Measurements from ENCODE around the gene GALNT14. TPM values are rescaled to one million over a fixed set of nuclear protein-coding genes. Genes with fewer than 3 reads are reported as not detected.

The GALNT14 gene
- total RNA-seq, 1 experiment from 2014 or later: 6.0 TPM

DNA sequence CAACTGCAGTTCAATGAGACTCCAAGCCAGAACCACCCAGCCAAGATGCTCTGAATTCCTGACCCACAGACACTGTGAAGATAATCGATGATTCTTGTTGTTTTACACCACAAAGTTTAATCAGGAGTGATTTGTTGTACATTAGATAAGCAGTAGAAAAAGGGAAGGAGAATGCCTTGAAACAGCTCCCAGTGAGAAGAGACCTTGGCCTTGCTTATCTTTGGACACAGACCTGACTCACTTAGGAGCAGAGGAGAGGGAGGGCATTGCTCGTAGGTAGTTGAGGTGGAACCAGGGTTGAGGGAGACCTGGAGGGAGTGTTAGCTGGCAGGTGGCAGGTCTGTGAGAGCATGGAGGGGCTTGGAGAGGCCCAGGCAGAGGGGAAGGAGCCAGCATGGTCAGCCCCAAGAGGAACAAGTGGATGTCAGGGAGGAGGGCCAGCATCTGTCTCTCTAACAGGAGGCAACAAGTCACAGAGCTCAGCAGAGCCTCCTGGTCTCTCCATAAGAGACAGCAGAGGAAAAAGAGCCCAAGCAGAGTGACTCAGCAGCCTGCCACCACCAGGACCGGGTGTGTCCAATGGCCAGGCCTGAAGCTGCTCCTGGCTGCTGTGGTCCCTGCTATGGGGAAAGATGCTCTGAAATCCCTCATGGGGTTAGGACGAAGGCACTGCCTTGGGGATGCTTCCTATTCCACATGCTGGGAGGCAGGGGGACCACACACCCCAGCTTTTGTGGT is 169.4 kb downstream of the GALNT14 start:
- POLR2A ChIA-PET: no interaction called here
- CTCF ChIA-PET: no interaction called here
- no peaks in the 10 kb centered on the region for H3K36me3 Mint-ChIP-seq
- H3K27ac Mint-ChIP-seq: 0 out of 2 replicates have a peak overlapping the region, but pooled peaks have one; percentile 4
- no peaks in the 10 kb centered on the region for H3K4me1 Mint-ChIP-seq
- TF ChIP-seq ZNF263 (CRISPR knock-in tag; IDR thresholded peaks at IDR 0.05; ENCODE audit: low read depth) (no peak), ZBTB21 (CRISPR knock-in tag; IDR thresholded peaks at IDR 0.05; ENCODE audit: borderline replicate concordance) (no peak), TEAD1 (CRISPR knock-in tag; IDR thresholded peaks at IDR 0.05) (no peak), FOXJ3 (CRISPR knock-in tag; IDR thresholded peaks at IDR 0.05; ENCODE audit: borderline replicate concordance) (no peak), HMGA2 (CRISPR knock-in tag; IDR thresholded peaks at IDR 0.05) (no peak), ESRRA (CRISPR knock-in tag; IDR thresholded peaks at IDR 0.05; ENCODE audit: borderline replicate concordance) (no peak), TEAD4 (CRISPR knock-in tag; IDR thresholded peaks at IDR 0.05) (no peak), ZNF138 (CRISPR knock-in tag; conservative IDR thresholded peaks at IDR 0.05) (no peak)
- TF ChIP-seq, protein P1, sequence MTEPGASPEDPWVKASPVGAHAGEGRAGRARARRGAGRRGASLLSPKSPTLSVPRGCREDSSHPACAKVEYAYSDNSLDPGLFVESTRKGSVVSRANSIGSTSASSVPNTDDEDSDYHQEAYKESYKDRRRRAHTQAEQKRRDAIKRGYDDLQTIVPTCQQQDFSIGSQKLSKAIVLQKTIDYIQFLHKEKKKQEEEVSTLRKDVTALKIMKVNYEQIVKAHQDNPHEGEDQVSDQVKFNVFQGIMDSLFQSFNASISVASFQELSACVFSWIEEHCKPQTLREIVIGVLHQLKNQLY (CRISPR knock-in tag; IDR thresholded peaks at IDR 0.05): no peak
- H3K4me3 Mint-ChIP-seq: no peak overlapping the region
- no peaks in the 10 kb centered on the region for H3K9me3 Mint-ChIP-seq
- ATAC-seq: no peak
- no peaks in the 10 kb centered on the region for H3K27me3 Mint-ChIP-seq (ENCODE audit: low read depth)
- DNase-seq (ENCODE audit: low spot score): no peak

DNA sequence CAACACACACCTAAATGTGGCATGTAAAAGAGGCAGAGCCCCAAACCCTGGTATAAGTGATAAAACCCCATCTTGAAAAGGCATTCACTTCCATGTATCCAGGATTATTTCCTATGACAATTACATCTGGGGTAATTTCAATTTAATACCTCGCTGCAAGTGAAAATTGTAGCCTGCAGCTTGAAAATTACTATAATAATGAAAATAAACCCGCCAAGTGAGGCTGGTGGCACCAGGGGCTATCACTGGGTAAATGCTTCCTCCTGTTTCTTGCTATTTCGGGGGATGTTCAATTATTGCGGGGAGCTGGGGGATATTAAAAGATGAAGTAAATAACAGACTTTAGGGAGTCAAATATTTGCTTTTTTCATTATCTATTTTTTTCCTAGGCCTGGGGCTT is 171.5 kb downstream of the GALNT14 start:
- Mint-ChIP-seq H3K4me3 (no peak overlapping the region), H3K36me3 (no peaks in the 10 kb centered on the region), H3K4me1 (no peaks in the 10 kb centered on the region), H3K27me3 (ENCODE audit: low read depth) (no peaks in the 10 kb centered on the region), H3K27ac (no peak overlapping the region), H3K9me3 (no peaks in the 10 kb centered on the region)
- CTCF ChIA-PET: no interaction called here
- DNase-seq (ENCODE audit: low spot score): no peak
- POLR2A ChIA-PET: no interaction called here
- ATAC-seq: no peak
- TF ChIP-seq JUN (CRISPR knock-in tag; IDR thresholded peaks at IDR 0.05) (no peak), ZNF671 (CRISPR knock-in tag; IDR thresholded peaks at IDR 0.05) (no peak), ESRRA (CRISPR knock-in tag; IDR thresholded peaks at IDR 0.05; ENCODE audit: borderline replicate concordance) (no peak), GABPB1 (CRISPR knock-in tag; IDR thresholded peaks at IDR 0.05) (no peak), PRRX2 (CRISPR knock-in tag; IDR thresholded peaks at IDR 0.05) (no peak), RELA (CRISPR knock-in tag; IDR thresholded peaks at IDR 0.05; ENCODE audit: borderline replicate concordance) (no peak), SMAD4 (CRISPR knock-in tag; IDR thresholded peaks at IDR 0.05) (no peak), SP1 (CRISPR knock-in tag; conservative IDR thresholded peaks at IDR 0.05) (no peak), NFATC4 (CRISPR knock-in tag; IDR thresholded peaks at IDR 0.05) (no peak)
- TF ChIP-seq, protein P2, sequence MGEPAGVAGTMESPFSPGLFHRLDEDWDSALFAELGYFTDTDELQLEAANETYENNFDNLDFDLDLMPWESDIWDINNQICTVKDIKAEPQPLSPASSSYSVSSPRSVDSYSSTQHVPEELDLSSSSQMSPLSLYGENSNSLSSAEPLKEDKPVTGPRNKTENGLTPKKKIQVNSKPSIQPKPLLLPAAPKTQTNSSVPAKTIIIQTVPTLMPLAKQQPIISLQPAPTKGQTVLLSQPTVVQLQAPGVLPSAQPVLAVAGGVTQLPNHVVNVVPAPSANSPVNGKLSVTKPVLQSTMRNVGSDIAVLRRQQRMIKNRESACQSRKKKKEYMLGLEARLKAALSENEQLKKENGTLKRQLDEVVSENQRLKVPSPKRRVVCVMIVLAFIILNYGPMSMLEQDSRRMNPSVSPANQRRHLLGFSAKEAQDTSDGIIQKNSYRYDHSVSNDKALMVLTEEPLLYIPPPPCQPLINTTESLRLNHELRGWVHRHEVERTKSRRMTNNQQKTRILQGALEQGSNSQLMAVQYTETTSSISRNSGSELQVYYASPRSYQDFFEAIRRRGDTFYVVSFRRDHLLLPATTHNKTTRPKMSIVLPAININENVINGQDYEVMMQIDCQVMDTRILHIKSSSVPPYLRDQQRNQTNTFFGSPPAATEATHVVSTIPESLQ (CRISPR knock-in tag; IDR thresholded peaks at IDR 0.05): no peak
- TF ChIP-seq, protein P3, sequence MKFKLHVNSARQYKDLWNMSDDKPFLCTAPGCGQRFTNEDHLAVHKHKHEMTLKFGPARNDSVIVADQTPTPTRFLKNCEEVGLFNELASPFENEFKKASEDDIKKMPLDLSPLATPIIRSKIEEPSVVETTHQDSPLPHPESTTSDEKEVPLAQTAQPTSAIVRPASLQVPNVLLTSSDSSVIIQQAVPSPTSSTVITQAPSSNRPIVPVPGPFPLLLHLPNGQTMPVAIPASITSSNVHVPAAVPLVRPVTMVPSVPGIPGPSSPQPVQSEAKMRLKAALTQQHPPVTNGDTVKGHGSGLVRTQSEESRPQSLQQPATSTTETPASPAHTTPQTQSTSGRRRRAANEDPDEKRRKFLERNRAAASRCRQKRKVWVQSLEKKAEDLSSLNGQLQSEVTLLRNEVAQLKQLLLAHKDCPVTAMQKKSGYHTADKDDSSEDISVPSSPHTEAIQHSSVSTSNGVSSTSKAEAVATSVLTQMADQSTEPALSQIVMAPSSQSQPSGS (CRISPR knock-in tag; IDR thresholded peaks at IDR 0.05; ENCODE audit: borderline replicate concordance, low read depth): no peak
- TF ChIP-seq, protein P4, sequence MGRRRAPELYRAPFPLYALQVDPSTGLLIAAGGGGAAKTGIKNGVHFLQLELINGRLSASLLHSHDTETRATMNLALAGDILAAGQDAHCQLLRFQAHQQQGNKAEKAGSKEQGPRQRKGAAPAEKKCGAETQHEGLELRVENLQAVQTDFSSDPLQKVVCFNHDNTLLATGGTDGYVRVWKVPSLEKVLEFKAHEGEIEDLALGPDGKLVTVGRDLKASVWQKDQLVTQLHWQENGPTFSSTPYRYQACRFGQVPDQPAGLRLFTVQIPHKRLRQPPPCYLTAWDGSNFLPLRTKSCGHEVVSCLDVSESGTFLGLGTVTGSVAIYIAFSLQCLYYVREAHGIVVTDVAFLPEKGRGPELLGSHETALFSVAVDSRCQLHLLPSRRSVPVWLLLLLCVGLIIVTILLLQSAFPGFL (CRISPR knock-in tag; IDR thresholded peaks at IDR 0.05; ENCODE audit: borderline replicate concordance): no peak
- TF ChIP-seq, protein P5, sequence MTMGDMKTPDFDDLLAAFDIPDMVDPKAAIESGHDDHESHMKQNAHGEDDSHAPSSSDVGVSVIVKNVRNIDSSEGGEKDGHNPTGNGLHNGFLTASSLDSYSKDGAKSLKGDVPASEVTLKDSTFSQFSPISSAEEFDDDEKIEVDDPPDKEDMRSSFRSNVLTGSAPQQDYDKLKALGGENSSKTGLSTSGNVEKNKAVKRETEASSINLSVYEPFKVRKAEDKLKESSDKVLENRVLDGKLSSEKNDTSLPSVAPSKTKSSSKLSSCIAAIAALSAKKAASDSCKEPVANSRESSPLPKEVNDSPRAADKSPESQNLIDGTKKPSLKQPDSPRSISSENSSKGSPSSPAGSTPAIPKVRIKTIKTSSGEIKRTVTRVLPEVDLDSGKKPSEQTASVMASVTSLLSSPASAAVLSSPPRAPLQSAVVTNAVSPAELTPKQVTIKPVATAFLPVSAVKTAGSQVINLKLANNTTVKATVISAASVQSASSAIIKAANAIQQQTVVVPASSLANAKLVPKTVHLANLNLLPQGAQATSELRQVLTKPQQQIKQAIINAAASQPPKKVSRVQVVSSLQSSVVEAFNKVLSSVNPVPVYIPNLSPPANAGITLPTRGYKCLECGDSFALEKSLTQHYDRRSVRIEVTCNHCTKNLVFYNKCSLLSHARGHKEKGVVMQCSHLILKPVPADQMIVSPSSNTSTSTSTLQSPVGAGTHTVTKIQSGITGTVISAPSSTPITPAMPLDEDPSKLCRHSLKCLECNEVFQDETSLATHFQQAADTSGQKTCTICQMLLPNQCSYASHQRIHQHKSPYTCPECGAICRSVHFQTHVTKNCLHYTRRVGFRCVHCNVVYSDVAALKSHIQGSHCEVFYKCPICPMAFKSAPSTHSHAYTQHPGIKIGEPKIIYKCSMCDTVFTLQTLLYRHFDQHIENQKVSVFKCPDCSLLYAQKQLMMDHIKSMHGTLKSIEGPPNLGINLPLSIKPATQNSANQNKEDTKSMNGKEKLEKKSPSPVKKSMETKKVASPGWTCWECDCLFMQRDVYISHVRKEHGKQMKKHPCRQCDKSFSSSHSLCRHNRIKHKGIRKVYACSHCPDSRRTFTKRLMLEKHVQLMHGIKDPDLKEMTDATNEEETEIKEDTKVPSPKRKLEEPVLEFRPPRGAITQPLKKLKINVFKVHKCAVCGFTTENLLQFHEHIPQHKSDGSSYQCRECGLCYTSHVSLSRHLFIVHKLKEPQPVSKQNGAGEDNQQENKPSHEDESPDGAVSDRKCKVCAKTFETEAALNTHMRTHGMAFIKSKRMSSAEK (CRISPR knock-in tag; IDR thresholded peaks at IDR 0.05; ENCODE audit: borderline replicate concordance): no peak
- TF ChIP-seq, protein P6, sequence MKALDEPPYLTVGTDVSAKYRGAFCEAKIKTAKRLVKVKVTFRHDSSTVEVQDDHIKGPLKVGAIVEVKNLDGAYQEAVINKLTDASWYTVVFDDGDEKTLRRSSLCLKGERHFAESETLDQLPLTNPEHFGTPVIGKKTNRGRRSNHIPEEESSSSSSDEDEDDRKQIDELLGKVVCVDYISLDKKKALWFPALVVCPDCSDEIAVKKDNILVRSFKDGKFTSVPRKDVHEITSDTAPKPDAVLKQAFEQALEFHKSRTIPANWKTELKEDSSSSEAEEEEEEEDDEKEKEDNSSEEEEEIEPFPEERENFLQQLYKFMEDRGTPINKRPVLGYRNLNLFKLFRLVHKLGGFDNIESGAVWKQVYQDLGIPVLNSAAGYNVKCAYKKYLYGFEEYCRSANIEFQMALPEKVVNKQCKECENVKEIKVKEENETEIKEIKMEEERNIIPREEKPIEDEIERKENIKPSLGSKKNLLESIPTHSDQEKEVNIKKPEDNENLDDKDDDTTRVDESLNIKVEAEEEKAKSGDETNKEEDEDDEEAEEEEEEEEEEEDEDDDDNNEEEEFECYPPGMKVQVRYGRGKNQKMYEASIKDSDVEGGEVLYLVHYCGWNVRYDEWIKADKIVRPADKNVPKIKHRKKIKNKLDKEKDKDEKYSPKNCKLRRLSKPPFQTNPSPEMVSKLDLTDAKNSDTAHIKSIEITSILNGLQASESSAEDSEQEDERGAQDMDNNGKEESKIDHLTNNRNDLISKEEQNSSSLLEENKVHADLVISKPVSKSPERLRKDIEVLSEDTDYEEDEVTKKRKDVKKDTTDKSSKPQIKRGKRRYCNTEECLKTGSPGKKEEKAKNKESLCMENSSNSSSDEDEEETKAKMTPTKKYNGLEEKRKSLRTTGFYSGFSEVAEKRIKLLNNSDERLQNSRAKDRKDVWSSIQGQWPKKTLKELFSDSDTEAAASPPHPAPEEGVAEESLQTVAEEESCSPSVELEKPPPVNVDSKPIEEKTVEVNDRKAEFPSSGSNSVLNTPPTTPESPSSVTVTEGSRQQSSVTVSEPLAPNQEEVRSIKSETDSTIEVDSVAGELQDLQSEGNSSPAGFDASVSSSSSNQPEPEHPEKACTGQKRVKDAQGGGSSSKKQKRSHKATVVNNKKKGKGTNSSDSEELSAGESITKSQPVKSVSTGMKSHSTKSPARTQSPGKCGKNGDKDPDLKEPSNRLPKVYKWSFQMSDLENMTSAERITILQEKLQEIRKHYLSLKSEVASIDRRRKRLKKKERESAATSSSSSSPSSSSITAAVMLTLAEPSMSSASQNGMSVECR (CRISPR knock-in tag; IDR thresholded peaks at IDR 0.05; ENCODE audit: borderline replicate concordance): no peak
